Fibroblast of gingiva (primary cell): ENCODE results near the gene FBXW11.
"Not testable (repeated sequence)": the region's sequence is repeated elsewhere in the genome, so short reads cannot be mapped to it uniquely, and the experiment has no call there.

Source experiments
- DNase-seq: peaks from one replicate; pipeline ENCODE4 v3.0.0-alpha.2; 2011; ENCODE audit warnings: low read depth

The FBXW11 gene

GRCh38 chr5:171981847-171982246, 24.6 kb downstream of the FBXW11 start:
- no peak for DNase-seq

- no peak for DNase-seq
Observed at GRCh38 chr5:171980792-171981191, 25.6 kb downstream of the FBXW11 start.

GRCh38 chr5:171979606-171980005, 26.8 kb downstream of the FBXW11 start:
- DNase-seq = no peak

- DNase-seq = no peak
Observed at GRCh38 chr5:171978519-171978918, 27.9 kb downstream of the FBXW11 start.

- no peak for DNase-seq
Observed at GRCh38 chr5:171978016-171978415, 28.4 kb downstream of the FBXW11 start.

GRCh38 chr5:171977244-171977950, 29.0 kb downstream of the FBXW11 start:
- DNase-seq = not testable (repeated sequence)

- DNase-seq = no peak
Observed at GRCh38 chr5:171975877-171976667, 30.4 kb downstream of the FBXW11 start.

GRCh38 chr5:171975262-171975876, 31.1 kb downstream of the FBXW11 start:
- DNase-seq = peak; percentile 25

GRCh38 chr5:171970826-171971225, 35.6 kb downstream of the FBXW11 start:
- no peak for DNase-seq

GRCh38 chr5:171969288-171969880, 37.1 kb downstream of the FBXW11 start:
- peak; percentile 44 for DNase-seq

- DNase-seq = no peak
Observed at GRCh38 chr5:171968531-171968930, 37.9 kb downstream of the FBXW11 start.

GRCh38 chr5:171966964-171967363, 39.5 kb downstream of the FBXW11 start:
- no peak for DNase-seq

- no peak for DNase-seq
Observed at GRCh38 chr5:171966270-171966669, 40.2 kb downstream of the FBXW11 start.

- no peak for DNase-seq
Observed at GRCh38 chr5:171965745-171966144, 40.7 kb downstream of the FBXW11 start.

GRCh38 chr5:171963416-171963815, 43.0 kb downstream of the FBXW11 start:
- DNase-seq = no peak

- no peak for DNase-seq
Observed at GRCh38 chr5:171961117-171961516, 45.3 kb downstream of the FBXW11 start.

- DNase-seq = no peak
Observed at GRCh38 chr5:171957591-171958251, 48.7 kb downstream of the FBXW11 start.

GRCh38 chr5:171956887-171957495, 49.4 kb downstream of the FBXW11 start:
- DNase-seq = no peak

GRCh38 chr5:171956314-171956713, 50.1 kb downstream of the FBXW11 start:
- no peak for DNase-seq

GRCh38 chr5:171955761-171956160, 50.7 kb downstream of the FBXW11 start:
- DNase-seq = no peak

- DNase-seq = no peak
Observed at GRCh38 chr5:171954721-171955120, 51.7 kb downstream of the FBXW11 start.
